GM19193 (cell line): ENCODE measurements around the gene MBNL2.

ENCODE experiments used
- POLR2A ChIP-seq: IDR thresholded peaks from 4 replicates; pipeline ENCODE4 v1.6.1; 2011; ENCODE audit not compliant: insufficient read depth, insufficient read length; ENCODE audit errors: extremely low read depth

MBNL2 gene

GRCh38 chr13:97413694-97414093 is 191.6 kb downstream of the MBNL2 start:
- no peak for TF ChIP-seq POLR2A

GRCh38 chr13:97414392-97414791 is 192.3 kb downstream of the MBNL2 start:
- no peak for TF ChIP-seq POLR2A

GRCh38 chr13:97417698-97418097 is 195.6 kb downstream of the MBNL2 start:
- TF ChIP-seq POLR2A: no peak

GRCh38 chr13:97422118-97423054 is 200.3 kb downstream of the MBNL2 start:
- no peak for TF ChIP-seq POLR2A

GRCh38 chr13:97423300-97424045 is 201.3 kb downstream of the MBNL2 start:
- no peak for TF ChIP-seq POLR2A

- TF ChIP-seq POLR2A: no peak
Measured at GRCh38 chr13:97425590-97425989, 203.5 kb downstream of the MBNL2 start.

- TF ChIP-seq POLR2A: no peak
Measured at GRCh38 chr13:97426695-97427094, 204.6 kb downstream of the MBNL2 start.

- no peak for TF ChIP-seq POLR2A
Measured at GRCh38 chr13:97429681-97430081, 207.5 kb downstream of the MBNL2 start.

- no peak for TF ChIP-seq POLR2A
Measured at GRCh38 chr13:97430296-97430695, 208.2 kb downstream of the MBNL2 start.

GRCh38 chr13:97431171-97431764 is 209.1 kb downstream of the MBNL2 start:
- no peak for TF ChIP-seq POLR2A

- peak; percentile 84 for TF ChIP-seq POLR2A
Measured at GRCh38 chr13:97432232-97432916, 210.2 kb downstream of the MBNL2 start.

GRCh38 chr13:97432917-97433726 is 211.0 kb downstream of the MBNL2 start:
- peak; percentile 8 for TF ChIP-seq POLR2A

- peak; percentile 63 for TF ChIP-seq POLR2A
Measured at GRCh38 chr13:97433727-97434396, 211.7 kb downstream of the MBNL2 start, which contains the start of gene RAP2A. TSS of gene RAP2A (plus strand) at chr13:97434169. CDS start at chr13:97434471, 302 bp downstream.

GRCh38 chr13:97434397-97435201 is 212.5 kb downstream of the MBNL2 start:
- peak; percentile 13 for TF ChIP-seq POLR2A
